GM13976 (cell line): ENCODE measurements around the gene DSG2.

Experiments used
- DNase-seq: peaks from one replicate; pipeline ENCODE4 v3.0.0; 2012; ENCODE audit warnings: low spot score
- CTCF ChIP-seq: IDR thresholded peaks from 2 replicates; pipeline ENCODE4 v1.5.1; 2012; ENCODE audit warnings: borderline replicate concordance, mild to moderate bottlenecking; ENCODE audit not compliant: insufficient read depth; ENCODE audit errors: extremely low read depth, missing control alignments, control extremely low read depth
- in situ Hi-C: fragments of 300-500 bp; cut with MboI; formaldehyde crosslinking; loops from one replicate; pipeline ENCODE4 v1.12.0; 2022; ENCODE audit warnings: low sequenced_read_pairs, mixed read lengths, inconsistent platforms; ENCODE audit not compliant: unreplicated experiment

Gene DSG2

DNA sequence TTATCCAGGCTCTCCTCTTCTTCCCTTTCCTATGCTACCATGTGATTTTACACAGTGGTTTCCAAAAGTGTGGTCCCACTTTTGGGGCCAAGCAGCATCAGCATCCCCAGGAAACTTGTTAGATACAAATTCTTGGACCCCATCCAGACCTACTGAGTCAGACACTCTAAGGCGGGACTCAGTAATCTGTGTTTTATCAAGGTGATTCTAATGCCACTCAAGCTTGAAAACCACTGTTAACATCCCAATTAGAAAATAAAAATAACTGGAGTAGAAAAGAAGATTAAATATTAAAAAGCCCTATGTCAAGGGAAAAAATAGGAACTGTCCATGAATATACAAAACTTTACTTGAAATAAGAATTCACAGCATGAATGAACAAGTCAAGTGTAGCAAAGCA is 10.8 kb downstream of the DSG2 start:
- no peak for TF ChIP-seq CTCF
- in situ Hi-C loops = no loop called here
- no peak for DNase-seq

- no peak for DNase-seq
- in situ Hi-C loops = no loop called here
- no peak for TF ChIP-seq CTCF
These were observed 11.6 kb downstream of the DSG2 start for GRCh38 chr18:31509571-31509970.

- no peak for TF ChIP-seq CTCF
- DNase-seq = no peak
- in situ Hi-C loops = no loop called here
These were observed 12.3 kb downstream of the DSG2 start for GRCh38 chr18:31510319-31510718.

DNA sequence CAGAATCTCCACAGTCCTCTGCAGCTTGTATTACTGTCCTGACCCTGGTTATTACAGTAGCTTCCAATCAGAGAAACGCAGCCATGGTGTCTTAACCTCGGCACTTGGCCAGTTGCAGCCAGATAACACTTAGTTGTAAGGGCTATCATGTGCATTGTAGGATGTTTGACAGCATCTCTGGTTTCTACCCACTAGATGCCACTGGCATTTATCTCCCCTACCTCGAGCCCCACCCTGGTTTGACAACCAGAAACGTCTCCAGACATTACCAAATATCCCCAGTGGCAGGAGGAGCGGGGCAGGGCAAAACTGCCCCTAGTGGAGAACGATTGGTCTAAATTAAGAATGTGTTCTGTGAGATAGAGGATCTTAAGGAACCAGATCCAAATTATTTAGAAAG is 13.1 kb downstream of the DSG2 start:
- in situ Hi-C loops = no loop called here
- DNase-seq = no peak
- TF ChIP-seq CTCF = no peak

DNA sequence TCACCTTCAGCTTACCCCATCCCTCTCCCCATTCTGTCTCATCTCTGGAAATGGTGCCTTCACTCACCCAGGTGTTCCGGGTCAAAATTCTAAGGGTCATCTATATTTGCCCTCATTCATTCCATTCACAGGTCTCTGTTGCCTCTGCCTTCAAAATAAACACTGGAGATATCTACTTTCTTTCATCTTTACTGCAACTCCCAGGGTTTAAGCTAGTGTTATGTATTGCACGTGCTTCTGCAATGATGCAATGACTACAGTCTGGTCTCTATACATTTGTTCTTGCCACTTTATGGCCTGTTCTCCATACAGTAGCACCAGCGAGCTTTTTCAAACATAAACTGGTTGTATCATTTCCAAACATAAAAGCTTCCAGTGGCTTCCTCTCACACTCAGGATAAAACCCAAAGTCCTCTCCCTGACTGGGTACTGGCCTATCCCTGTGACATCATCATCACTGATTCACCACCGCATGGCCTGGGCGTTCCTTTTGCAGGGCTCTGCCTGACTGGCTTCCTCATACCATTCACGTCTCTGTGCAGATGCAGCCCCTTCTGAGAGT is 14.3 kb downstream of the DSG2 start:
- in situ Hi-C loops = no loop called here
- TF ChIP-seq CTCF = no peak
- no peak for DNase-seq

DNA sequence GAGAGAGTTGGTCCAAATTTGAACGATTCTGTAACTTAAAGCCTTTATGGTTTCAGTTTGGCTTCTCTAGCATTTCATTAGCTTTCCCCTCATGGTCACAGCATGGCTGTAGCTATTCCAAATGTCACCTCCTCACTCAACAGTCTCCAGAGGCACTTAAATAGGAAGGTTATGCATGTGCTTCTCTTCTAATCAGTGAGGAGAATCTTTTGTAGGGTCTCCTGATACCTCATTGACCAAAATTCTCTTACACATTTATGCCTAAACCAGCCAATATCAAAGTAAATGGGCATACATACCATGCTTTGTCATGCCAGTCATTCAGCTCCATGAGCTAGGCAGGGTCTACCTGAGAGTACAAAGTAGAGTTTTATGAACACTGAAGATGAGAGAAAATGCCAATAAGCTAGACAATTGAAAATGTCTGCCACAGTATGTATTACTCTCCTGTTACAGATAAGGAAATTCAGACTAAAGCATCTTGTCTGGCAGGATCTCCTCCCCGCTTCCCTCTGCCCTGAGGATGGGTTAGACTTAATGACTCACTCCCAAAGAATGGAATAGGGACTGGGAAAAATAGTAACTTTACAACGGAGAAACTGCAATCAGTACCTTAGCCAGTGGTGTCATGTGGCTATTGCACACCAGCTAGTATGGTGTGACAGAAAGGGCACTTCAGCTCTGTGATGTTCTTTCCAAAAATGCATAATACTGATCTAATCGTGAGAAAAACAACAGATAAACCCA is 15.4 kb downstream of the DSG2 start:
- in situ Hi-C loops = no loop called here
- DNase-seq = no peak
- TF ChIP-seq CTCF = no peak
